HG03571 (cell line): ENCODE results near the gene CAMKMT.

Experiments used
- ATAC-seq: cut with Tn5 transposase; IDR thresholded peaks from one replicate; pipeline ENCODE4 v1.9.1; 2021; ENCODE audit not compliant: unreplicated experiment

Gene CAMKMT

GRCh38 chr2:44789446-44789845, 427.7 kb downstream of the CAMKMT start:
- ATAC-seq = no peak

GRCh38 chr2:44789971-44790721, 428.4 kb downstream of the CAMKMT start:
- no peak for ATAC-seq

GRCh38 chr2:44793322-44793870, 431.6 kb downstream of the CAMKMT start:
- no peak for ATAC-seq

GRCh38 chr2:44796771-44797170, 435.0 kb downstream of the CAMKMT start:
- ATAC-seq = no peak

- ATAC-seq = no peak
These were observed 436.5 kb downstream of the CAMKMT start for GRCh38 chr2:44798139-44798659.

GRCh38 chr2:44799105-44799504, 437.4 kb downstream of the CAMKMT start:
- ATAC-seq = no peak

GRCh38 chr2:44799754-44800153, 438.0 kb downstream of the CAMKMT start:
- ATAC-seq = no peak

- ATAC-seq = no peak
These were observed 439.6 kb downstream of the CAMKMT start for GRCh38 chr2:44801289-44801840.

GRCh38 chr2:44801841-44802776, 440.4 kb downstream of the CAMKMT start:
- no peak for ATAC-seq

GRCh38 chr2:44802777-44803424, 441.2 kb downstream of the CAMKMT start:
- no peak for ATAC-seq

GRCh38 chr2:44804406-44805265, 442.9 kb downstream of the CAMKMT start:
- ATAC-seq = no peak

GRCh38 chr2:44805401-44806235, 443.9 kb downstream of the CAMKMT start:
- ATAC-seq = no peak

- no peak for ATAC-seq
These were observed 445.7 kb downstream of the CAMKMT start for GRCh38 chr2:44807201-44808025.

GRCh38 chr2:44810892-44811530, 449.3 kb downstream of the CAMKMT start:
- no peak for ATAC-seq

- ATAC-seq = no peak
These were observed 451.4 kb downstream of the CAMKMT start for GRCh38 chr2:44813165-44813564.

GRCh38 chr2:44813658-44814057, 451.9 kb downstream of the CAMKMT start:
- no peak for ATAC-seq

- no peak for ATAC-seq
These were observed 455.5 kb downstream of the CAMKMT start for GRCh38 chr2:44817256-44817655.
